ENCODE results near the gene KLC1. TPM values are rescaled to one million over a fixed set of nuclear protein-coding genes. Genes with fewer than 3 reads are reported as not detected.

The KLC1 gene
- total and polyA plus RNA-seq, 10 of the 15 experiments (the other 5 are each of a cell fraction or from before 2014, with no cell fraction given), result 5.5 to 137 (median 76.1) TPM

GRCh38 chr14:103676881-103677675 lies 48.1 kb downstream of the KLC1 start (continued):
- TF ChIP-seq, protein P1, sequence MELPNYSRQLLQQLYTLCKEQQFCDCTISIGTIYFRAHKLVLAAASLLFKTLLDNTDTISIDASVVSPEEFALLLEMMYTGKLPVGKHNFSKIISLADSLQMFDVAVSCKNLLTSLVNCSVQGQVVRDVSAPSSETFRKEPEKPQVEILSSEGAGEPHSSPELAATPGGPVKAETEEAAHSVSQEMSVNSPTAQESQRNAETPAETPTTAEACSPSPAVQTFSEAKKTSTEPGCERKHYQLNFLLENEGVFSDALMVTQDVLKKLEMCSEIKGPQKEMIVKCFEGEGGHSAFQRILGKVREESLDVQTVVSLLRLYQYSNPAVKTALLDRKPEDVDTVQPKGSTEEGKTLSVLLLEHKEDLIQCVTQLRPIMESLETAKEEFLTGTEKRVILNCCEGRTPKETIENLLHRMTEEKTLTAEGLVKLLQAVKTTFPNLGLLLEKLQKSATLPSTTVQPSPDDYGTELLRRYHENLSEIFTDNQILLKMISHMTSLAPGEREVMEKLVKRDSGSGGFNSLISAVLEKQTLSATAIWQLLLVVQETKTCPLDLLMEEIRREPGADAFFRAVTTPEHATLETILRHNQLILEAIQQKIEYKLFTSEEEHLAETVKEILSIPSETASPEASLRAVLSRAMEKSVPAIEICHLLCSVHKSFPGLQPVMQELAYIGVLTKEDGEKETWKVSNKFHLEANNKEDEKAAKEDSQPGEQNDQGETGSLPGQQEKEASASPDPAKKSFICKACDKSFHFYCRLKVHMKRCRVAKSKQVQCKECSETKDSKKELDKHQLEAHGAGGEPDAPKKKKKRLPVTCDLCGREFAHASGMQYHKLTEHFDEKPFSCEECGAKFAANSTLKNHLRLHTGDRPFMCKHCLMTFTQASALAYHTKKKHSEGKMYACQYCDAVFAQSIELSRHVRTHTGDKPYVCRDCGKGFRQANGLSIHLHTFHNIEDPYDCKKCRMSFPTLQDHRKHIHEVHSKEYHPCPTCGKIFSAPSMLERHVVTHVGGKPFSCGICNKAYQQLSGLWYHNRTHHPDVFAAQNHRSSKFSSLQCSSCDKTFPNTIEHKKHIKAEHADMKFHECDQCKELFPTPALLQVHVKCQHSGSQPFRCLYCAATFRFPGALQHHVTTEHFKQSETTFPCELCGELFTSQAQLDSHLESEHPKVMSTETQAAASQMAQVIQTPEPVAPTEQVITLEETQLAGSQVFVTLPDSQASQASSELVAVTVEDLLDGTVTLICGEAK (IDR thresholded peaks at IDR 0.05; ENCODE audit: borderline replicate concordance), result no peak
- TF ChIP-seq SMAD1 (IDR thresholded peaks at IDR 0.05; ENCODE audit: low read depth, partially characterized antibody) (no peak), SREBF1 (IDR thresholded peaks at IDR 0.05; ENCODE audit: low read length) (no peak), STAT3 (IDR thresholded peaks at IDR 0.05; ENCODE audit: low read depth, low read length) (no peak)

DNA sequence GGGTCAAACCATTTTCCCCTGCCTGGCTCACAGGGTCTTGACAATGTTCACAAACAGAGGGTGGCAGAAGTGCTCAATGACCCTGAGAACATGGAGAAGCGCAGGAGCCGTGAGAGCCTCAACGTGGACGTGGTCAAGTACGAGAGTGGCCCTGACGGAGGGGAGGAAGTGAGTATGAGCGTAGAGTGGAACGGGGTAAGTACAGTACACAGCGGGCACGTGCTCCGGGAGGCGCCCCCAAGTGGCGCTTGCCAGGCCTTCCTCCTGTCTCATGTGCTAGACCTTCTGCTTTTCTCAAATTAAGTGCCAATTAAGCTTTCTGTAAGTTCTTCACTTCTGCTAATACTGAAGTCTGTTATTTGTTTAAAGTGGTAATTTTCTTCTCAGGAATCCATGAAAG lies 50.3 kb downstream of the KLC1 start:
- ChIA-PET SMC1A (ENCODE audit: uncharacterized antibody, unreplicated experiment) (interaction anchor here (1.0 to 2.3 kb wide), 9 partner anchors 11 to 112 kb away, joined by 3 to 8 read pairs (median 4); no protein-coding TSS in a partner anchor), POLR2A (interaction anchor here (0.5 kb wide), 1 partner anchor 309 kb away, joined by 4 read pairs; no protein-coding TSS in a partner anchor), CTCF (interaction anchor here (0.7 to 2.1 kb wide), 17 partner anchors 10 to 118 kb away, joined by 3 to 13 read pairs (median 4); no protein-coding TSS in a partner anchor), RAD21 (ENCODE audit: unreplicated experiment) (interaction anchor here (1.2 to 1.8 kb wide), 4 partner anchors 9 to 108 kb away, joined by 3 to 7 read pairs (median 5); partner anchors contain the start of gene KLC1)
- ATAC-seq (peak; percentile 100), FAIRE-seq (peak; percentile 64), DNase-seq (ENCODE audit: low read depth, low spot score) (peak; percentile 34)
- Histone ChIP-seq H3K4me1 (ENCODE audit: control insufficient read depth, insufficient read depth, low read length) (no peaks in the 10 kb centered on the region), H3K79me2 (ENCODE audit: control insufficient read depth, insufficient read depth, low read length) (no peaks in the 10 kb centered on the region), H3K27me3 (replicated peaks in 1 of 2; ENCODE audit: control insufficient read depth in 2 of 2, insufficient read depth in 2 of 2, low read length in 1 of 2) (no peaks in the 10 kb centered on the region), H3K4me2 (ENCODE audit: control insufficient read depth, insufficient read depth) (no peak overlapping the region), H3K27ac (ENCODE audit: control insufficient read depth, insufficient read depth) (no peak overlapping the region; the same call in 1 of the 2 replicates), H3K36me3 (ENCODE audit: control insufficient read depth in 2 of 2, insufficient read depth in 2 of 2, low read length in 1 of 2) (peaks cover 27 to 37% of the 10 kb centered on the region in 2 experiments), H3K9ac (ENCODE audit: control insufficient read depth, insufficient read depth, low read length) (no peak overlapping the region), H3K9me3 (replicated peaks; ENCODE audit: control insufficient read depth, insufficient read depth, low read length) (no peaks in the 10 kb centered on the region), H4K20me1 (ENCODE audit: control insufficient read depth, insufficient read depth) (no peaks in the 10 kb centered on the region), H2AFZ (ENCODE audit: control insufficient read depth, low read depth, low read length) (0 out of 2 replicates have a peak overlapping the region, but pooled peaks have one; percentile 5), H3K4me3 (no peak overlapping the region)
- intact Hi-C loops (cut with micrococcal nuclease; ENCODE audit: unreplicated experiment) (loop anchor here (1.0 kb wide), 1 partner anchor 107 kb away; no protein-coding TSS in a partner anchor), in situ Hi-C loops (cut with MboI) (no loop called here)
- BruUV-seq (replicated peaks), result no TSS peak
- WGBS (ENCODE audit: insufficient coverage, insufficient replicate concordance, low lambda C conversion rate, missing lambda C conversion rate), result under 1% methylated on average over 13 of the region's 13 CpGs
- no peak for TF ChIP-seq SREBF2 (IDR thresholded peaks at IDR 0.05; ENCODE audit: low read length)
- no peak for TF ChIP-seq BCLAF1 (IDR thresholded peaks at IDR 0.05)
- TF ChIP-seq MXI1 (IDR thresholded peaks at IDR 0.05; ENCODE audit: low read depth, low read length), result no peak
- no peak; the same call in 1 of the 2 replicates for TF ChIP-seq RUNX3 (IDR thresholded peaks at IDR 0.05; ENCODE audit: low read length)
- no peak for TF ChIP-seq CEBPZ (IDR thresholded peaks at IDR 0.05; ENCODE audit: low read depth, low read length)
- TF ChIP-seq IRF4 (IDR thresholded peaks at IDR 0.05; ENCODE audit: low read depth, low read length), result peak; percentile 51; the same call in 1 of the 2 replicates
- TF ChIP-seq ZSCAN29 (IDR thresholded peaks at IDR 0.05), result no peak

Measured in GM12878 (cell line).